WTC11 (cell line): Measurements from ENCODE around the gene ITFG1. TPM values are rescaled to one million over a fixed set of nuclear protein-coding genes. Genes with fewer than 3 reads are reported as not detected.

ENCODE experiments used
- ATAC-seq: fragments of 200-7000 bp; cut with Tn5 transposase; 2 replicates; pipeline ENCODE4 v1.10.0; 2021; ENCODE audit warnings: mild to moderate bottlenecking, moderate library complexity
- CTCF ChIA-PET: fragments of 300-600 bp; sonication (Branson Sonifier 250); formaldehyde crosslinking; loops from one replicate; lab custom pipeline; 2021; ENCODE audit warnings: antibody characterized with exemption; lab: Charles Lee
- POLR2A ChIA-PET: fragments of 350-600 bp; sonication (Branson Sonifier 250); formaldehyde crosslinking; loops from one replicate; lab custom pipeline; 2021; ENCODE audit warnings: antibody characterized with exemption; lab: Charles Lee
- DNase-seq: peaks from one replicate; pipeline ENCODE4 v3.0.0; 2021; ENCODE audit warnings: low spot score
- H3K27ac Mint-ChIP-seq: 2 replicates; pipeline ENCODE4 v1.8.0; 2021; ENCODE audit warnings: mixed read lengths
- H3K27me3 Mint-ChIP-seq: 2 replicates; pipeline ENCODE4 v1.8.0; 2021; ENCODE audit warnings: low read depth, mild to moderate bottlenecking, moderate library complexity, mixed read lengths
- H3K36me3 Mint-ChIP-seq: 2 replicates; pipeline ENCODE4 v1.8.0; 2021; ENCODE audit warnings: mixed read lengths
- H3K4me1 Mint-ChIP-seq: 2 replicates; pipeline ENCODE4 v1.8.0; 2022; ENCODE audit warnings: mixed read lengths
- H3K4me3 Mint-ChIP-seq: 2 replicates; pipeline ENCODE4 v1.8.0; 2021; ENCODE audit warnings: mild to moderate bottlenecking, moderate library complexity, mixed read lengths
- H3K9me3 Mint-ChIP-seq: 2 replicates; pipeline ENCODE4 v1.8.0; 2021; ENCODE audit warnings: mixed read lengths
- ESRRA ChIP-seq: sonication (generic); formaldehyde crosslinking; IDR thresholded peaks from 2 replicates; pipeline ENCODE4 v1.8.1; 2022; ENCODE audit warnings: mild to moderate bottlenecking, missing genetic modification reagents, borderline replicate concordance
- GRHL2 ChIP-seq: fragments of 250-450 bp; sonication (Bioruptor Pico); IDR thresholded peaks from 2 replicates; pipeline ENCODE4 v1.8.0; 2022; ENCODE audit warnings: mild to moderate bottlenecking, moderate library complexity; ENCODE audit not compliant: insufficient replicate concordance, severe bottlenecking
- JAZF1 ChIP-seq: fragments of 250-450 bp; sonication (Bioruptor Pico); IDR thresholded peaks from 2 replicates; pipeline ENCODE4 v1.9.0; 2021; ENCODE audit warnings: moderate library complexity, mild to moderate bottlenecking, inconsistent platforms
- NR1H2 ChIP-seq: sonication (generic); formaldehyde crosslinking; IDR thresholded peaks from 2 replicates; pipeline ENCODE4 v1.9.0; 2021; ENCODE audit warnings: mild to moderate bottlenecking, moderate library complexity, missing genetic modification reagents
- SMAD3 ChIP-seq: sonication (generic); formaldehyde crosslinking; IDR thresholded peaks from 2 replicates; pipeline ENCODE4 v1.8.0; 2022; ENCODE audit warnings: missing genetic modification reagents, mild to moderate bottlenecking, borderline replicate concordance
- ZNF121 ChIP-seq: sonication (generic); formaldehyde crosslinking; IDR thresholded peaks from 2 replicates; pipeline ENCODE4 v1.8.0; 2023; ENCODE audit warnings: missing genetic modification reagents
- total RNA-seq: library from RNA; stranded (reverse); gene quantifications from 3 replicates; pipeline ENCODE4 v1.2.3, GENCODE V29; 2021
- TF ChIP-seq, protein P1 (sequence below): sonication (generic); formaldehyde crosslinking; IDR thresholded peaks from 2 replicates; pipeline ENCODE4 v1.8.1; 2022; ENCODE audit warnings: low read depth, missing genetic modification reagents, borderline replicate concordance
- TF ChIP-seq, protein P2 (sequence below): fragments of 250-450 bp; sonication (Bioruptor Pico); IDR thresholded peaks from 2 replicates; pipeline ENCODE4 v1.9.0; 2021; ENCODE audit warnings: mild to moderate bottlenecking
- TF ChIP-seq, protein P3 (sequence below): sonication (generic); formaldehyde crosslinking; IDR thresholded peaks from 2 replicates; pipeline ENCODE4 v1.8.0; 2022; ENCODE audit warnings: missing genetic modification reagents
- TF ChIP-seq, protein P4 (sequence below): sonication (generic); formaldehyde crosslinking; IDR thresholded peaks from 2 replicates; pipeline ENCODE4 v1.8.1; 2023; ENCODE audit warnings: mild to moderate bottlenecking, missing genetic modification reagents, moderate library complexity
- TF ChIP-seq, protein P5 (sequence below): sonication (generic); formaldehyde crosslinking; IDR thresholded peaks from 2 replicates; pipeline ENCODE4 v1.8.1; 2023; ENCODE audit warnings: mild to moderate bottlenecking, missing genetic modification reagents, borderline replicate concordance

ITFG1 gene
- total RNA-seq, 1 experiment from 2014 or later, result 21.1 TPM

DNA sequence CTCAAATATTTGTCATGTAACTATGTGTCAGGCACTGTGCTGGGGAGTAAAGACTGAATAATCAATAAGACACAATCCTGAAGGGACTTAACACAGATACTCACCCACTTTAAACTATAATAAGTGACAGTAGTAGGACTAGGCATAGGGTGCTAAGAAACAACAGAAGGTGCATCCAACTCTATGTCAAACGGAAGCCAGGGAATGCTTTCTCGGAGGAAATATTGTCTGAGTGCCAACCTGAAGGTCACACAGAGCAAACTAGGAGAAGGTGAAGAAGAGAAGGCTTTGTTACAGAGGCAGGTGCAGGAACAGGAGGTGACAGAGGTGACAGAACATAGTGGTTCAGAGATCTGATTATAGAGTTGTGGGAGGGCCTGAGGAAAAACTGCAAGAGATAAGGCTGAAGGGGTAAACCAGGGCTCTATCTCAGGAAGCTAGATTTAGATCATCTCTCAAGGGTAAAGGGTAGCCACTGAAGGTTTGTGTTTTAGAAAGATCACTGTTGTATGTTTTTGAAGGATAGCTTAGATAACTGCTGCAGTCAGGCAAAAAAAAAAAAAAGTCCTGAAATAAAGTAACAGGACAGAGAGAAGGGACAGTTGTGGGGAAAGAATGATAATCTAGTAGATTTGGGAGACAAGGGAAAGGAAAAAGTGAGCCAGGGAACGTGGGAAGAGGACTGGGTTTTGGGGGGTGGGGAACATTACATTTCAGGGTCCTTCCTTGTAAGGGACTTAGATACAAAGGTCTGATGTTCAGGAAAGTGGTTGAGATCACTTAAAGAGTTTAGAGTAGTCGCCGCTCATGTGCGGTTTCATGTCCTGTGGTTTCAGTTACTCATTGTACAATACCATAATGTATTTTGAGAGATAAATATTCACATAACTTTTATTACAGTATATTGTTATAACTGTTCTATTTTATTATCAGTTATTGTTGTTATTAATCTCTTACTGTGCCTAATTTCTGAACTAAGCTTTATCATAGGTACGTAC is 231.5 kb downstream of the ITFG1 start (continued):
- TF ChIP-seq, protein P1, sequence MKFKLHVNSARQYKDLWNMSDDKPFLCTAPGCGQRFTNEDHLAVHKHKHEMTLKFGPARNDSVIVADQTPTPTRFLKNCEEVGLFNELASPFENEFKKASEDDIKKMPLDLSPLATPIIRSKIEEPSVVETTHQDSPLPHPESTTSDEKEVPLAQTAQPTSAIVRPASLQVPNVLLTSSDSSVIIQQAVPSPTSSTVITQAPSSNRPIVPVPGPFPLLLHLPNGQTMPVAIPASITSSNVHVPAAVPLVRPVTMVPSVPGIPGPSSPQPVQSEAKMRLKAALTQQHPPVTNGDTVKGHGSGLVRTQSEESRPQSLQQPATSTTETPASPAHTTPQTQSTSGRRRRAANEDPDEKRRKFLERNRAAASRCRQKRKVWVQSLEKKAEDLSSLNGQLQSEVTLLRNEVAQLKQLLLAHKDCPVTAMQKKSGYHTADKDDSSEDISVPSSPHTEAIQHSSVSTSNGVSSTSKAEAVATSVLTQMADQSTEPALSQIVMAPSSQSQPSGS (CRISPR knock-in tag), result no peak
- TF ChIP-seq ZNF121 (CRISPR knock-in tag) (no peak), GRHL2 (CRISPR knock-in tag) (no peak), ESRRA (CRISPR knock-in tag) (no peak), JAZF1 (CRISPR knock-in tag) (no peak), SMAD3 (CRISPR knock-in tag) (no peak), NR1H2 (CRISPR knock-in tag) (no peak)
- TF ChIP-seq, protein P2, sequence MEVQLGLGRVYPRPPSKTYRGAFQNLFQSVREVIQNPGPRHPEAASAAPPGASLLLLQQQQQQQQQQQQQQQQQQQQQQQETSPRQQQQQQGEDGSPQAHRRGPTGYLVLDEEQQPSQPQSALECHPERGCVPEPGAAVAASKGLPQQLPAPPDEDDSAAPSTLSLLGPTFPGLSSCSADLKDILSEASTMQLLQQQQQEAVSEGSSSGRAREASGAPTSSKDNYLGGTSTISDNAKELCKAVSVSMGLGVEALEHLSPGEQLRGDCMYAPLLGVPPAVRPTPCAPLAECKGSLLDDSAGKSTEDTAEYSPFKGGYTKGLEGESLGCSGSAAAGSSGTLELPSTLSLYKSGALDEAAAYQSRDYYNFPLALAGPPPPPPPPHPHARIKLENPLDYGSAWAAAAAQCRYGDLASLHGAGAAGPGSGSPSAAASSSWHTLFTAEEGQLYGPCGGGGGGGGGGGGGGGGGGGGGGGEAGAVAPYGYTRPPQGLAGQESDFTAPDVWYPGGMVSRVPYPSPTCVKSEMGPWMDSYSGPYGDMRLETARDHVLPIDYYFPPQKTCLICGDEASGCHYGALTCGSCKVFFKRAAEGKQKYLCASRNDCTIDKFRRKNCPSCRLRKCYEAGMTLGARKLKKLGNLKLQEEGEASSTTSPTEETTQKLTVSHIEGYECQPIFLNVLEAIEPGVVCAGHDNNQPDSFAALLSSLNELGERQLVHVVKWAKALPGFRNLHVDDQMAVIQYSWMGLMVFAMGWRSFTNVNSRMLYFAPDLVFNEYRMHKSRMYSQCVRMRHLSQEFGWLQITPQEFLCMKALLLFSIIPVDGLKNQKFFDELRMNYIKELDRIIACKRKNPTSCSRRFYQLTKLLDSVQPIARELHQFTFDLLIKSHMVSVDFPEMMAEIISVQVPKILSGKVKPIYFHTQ (CRISPR knock-in tag), result no peak
- TF ChIP-seq, protein P3, sequence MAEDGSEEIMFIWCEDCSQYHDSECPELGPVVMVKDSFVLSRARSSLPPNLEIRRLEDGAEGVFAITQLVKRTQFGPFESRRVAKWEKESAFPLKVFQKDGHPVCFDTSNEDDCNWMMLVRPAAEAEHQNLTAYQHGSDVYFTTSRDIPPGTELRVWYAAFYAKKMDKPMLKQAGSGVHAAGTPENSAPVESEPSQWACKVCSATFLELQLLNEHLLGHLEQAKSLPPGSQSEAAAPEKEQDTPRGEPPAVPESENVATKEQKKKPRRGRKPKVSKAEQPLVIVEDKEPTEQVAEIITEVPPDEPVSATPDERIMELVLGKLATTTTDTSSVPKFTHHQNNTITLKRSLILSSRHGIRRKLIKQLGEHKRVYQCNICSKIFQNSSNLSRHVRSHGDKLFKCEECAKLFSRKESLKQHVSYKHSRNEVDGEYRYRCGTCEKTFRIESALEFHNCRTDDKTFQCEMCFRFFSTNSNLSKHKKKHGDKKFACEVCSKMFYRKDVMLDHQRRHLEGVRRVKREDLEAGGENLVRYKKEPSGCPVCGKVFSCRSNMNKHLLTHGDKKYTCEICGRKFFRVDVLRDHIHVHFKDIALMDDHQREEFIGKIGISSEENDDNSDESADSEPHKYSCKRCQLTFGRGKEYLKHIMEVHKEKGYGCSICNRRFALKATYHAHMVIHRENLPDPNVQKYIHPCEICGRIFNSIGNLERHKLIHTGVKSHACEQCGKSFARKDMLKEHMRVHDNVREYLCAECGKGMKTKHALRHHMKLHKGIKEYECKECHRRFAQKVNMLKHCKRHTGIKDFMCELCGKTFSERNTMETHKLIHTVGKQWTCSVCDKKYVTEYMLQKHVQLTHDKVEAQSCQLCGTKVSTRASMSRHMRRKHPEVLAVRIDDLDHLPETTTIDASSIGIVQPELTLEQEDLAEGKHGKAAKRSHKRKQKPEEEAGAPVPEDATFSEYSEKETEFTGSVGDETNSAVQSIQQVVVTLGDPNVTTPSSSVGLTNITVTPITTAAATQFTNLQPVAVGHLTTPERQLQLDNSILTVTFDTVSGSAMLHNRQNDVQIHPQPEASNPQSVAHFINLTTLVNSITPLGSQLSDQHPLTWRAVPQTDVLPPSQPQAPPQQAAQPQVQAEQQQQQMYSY, result no peak

DNA sequence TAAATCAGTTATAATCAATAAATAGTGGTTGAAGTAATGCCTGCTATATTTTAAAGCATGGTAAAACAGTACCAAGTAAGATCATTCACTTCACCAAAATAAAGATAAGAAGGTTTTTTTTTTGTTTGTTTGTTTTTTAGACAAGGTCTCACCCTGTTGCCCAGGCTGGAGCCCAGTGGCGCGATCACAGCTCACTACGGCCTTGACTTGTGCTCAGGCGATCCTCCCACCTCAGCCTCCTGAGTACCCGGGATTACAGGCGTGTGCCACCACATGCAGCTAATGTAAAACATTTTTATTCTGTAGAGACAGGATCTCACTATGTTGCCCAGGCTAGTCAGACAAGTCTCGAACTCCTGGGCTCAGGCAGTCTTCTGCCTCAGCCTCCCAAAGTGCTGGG is 232.6 kb downstream of the ITFG1 start:
- no peaks in the 10 kb centered on the region for H3K27me3 Mint-ChIP-seq
- DNase-seq (no peak), ATAC-seq (no peak)
- no peak overlapping the region for H3K27ac Mint-ChIP-seq
- POLR2A ChIA-PET, result no interaction called here
- no peak overlapping the region for H3K4me3 Mint-ChIP-seq
- no peaks in the 10 kb centered on the region for H3K4me1 Mint-ChIP-seq
- no peaks in the 10 kb centered on the region for H3K36me3 Mint-ChIP-seq
- CTCF ChIA-PET, result interaction anchor here (0.5 kb wide), 1 partner anchor 32 kb away, joined by 3 read pairs; no protein-coding TSS in a partner anchor
- TF ChIP-seq, protein P4, sequence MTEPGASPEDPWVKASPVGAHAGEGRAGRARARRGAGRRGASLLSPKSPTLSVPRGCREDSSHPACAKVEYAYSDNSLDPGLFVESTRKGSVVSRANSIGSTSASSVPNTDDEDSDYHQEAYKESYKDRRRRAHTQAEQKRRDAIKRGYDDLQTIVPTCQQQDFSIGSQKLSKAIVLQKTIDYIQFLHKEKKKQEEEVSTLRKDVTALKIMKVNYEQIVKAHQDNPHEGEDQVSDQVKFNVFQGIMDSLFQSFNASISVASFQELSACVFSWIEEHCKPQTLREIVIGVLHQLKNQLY (CRISPR knock-in tag), result no peak
- TF ChIP-seq, protein P5, sequence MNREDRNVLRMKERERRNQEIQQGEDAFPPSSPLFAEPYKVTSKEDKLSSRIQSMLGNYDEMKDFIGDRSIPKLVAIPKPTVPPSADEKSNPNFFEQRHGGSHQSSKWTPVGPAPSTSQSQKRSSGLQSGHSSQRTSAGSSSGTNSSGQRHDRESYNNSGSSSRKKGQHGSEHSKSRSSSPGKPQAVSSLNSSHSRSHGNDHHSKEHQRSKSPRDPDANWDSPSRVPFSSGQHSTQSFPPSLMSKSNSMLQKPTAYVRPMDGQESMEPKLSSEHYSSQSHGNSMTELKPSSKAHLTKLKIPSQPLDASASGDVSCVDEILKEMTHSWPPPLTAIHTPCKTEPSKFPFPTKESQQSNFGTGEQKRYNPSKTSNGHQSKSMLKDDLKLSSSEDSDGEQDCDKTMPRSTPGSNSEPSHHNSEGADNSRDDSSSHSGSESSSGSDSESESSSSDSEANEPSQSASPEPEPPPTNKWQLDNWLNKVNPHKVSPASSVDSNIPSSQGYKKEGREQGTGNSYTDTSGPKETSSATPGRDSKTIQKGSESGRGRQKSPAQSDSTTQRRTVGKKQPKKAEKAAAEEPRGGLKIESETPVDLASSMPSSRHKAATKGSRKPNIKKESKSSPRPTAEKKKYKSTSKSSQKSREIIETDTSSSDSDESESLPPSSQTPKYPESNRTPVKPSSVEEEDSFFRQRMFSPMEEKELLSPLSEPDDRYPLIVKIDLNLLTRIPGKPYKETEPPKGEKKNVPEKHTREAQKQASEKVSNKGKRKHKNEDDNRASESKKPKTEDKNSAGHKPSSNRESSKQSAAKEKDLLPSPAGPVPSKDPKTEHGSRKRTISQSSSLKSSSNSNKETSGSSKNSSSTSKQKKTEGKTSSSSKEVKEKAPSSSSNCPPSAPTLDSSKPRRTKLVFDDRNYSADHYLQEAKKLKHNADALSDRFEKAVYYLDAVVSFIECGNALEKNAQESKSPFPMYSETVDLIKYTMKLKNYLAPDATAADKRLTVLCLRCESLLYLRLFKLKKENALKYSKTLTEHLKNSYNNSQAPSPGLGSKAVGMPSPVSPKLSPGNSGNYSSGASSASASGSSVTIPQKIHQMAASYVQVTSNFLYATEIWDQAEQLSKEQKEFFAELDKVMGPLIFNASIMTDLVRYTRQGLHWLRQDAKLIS, result no peak
- H3K9me3 Mint-ChIP-seq, result peaks cover 3% of the 10 kb centered on the region; the same call in 1 of the 2 replicates
